GM10248 (cell line): ENCODE data around the gene TBC1D1.

ENCODE experiments used
- CTCF ChIA-PET: fragments of 300-600 bp; sonication (Branson Sonifier 250); formaldehyde crosslinking; extraction: SDS; loops from one replicate; lab custom pipeline; 2021; ENCODE audit warnings: antibody characterized with exemption; lab: Yijun Ruan, JAX
- POLR2A ChIA-PET: fragments of 350-650 bp; sonication (Branson Sonifier 250); formaldehyde crosslinking; extraction: SDS; loops from one replicate; lab custom pipeline; 2020; ENCODE audit warnings: antibody characterized with exemption; lab: Yijun Ruan, JAX
- DNase-seq: peaks from one replicate; pipeline ENCODE4 v3.0.0; 2012; ENCODE audit errors: extremely low spot score
- CTCF ChIP-seq: IDR thresholded peaks from 2 replicates; pipeline ENCODE4 v1.5.1; 2012; ENCODE audit warnings: mild to moderate bottlenecking, low read depth; ENCODE audit errors: extremely low read depth, missing control alignments, control extremely low read depth

TBC1D1 gene

GRCh38 chr4:38140643-38141203 lies 249.8 kb downstream of the TBC1D1 start:
- ChIA-PET POLR2A (no interaction called here), CTCF (interaction anchor here (0.9 to 1.7 kb wide), 3 partner anchors 10 to 39 kb away, joined by 3 to 4 read pairs (median 3); no protein-coding TSS in a partner anchor)
- no peak for DNase-seq
- no peak for TF ChIP-seq CTCF

- no peak for TF ChIP-seq CTCF
- ChIA-PET CTCF (interaction anchor here (1.3 to 1.6 kb wide), 2 partner anchors 8 to 22 kb away, joined by 3 to 11 read pairs; no protein-coding TSS in a partner anchor), POLR2A (interaction anchor here (0.6 kb wide), 1 partner anchor 15 kb away, joined by 3 read pairs; no protein-coding TSS in a partner anchor)
- no peak for DNase-seq
These were observed 251.1 kb downstream of the TBC1D1 start for GRCh38 chr4:38141808-38142500.

DNA sequence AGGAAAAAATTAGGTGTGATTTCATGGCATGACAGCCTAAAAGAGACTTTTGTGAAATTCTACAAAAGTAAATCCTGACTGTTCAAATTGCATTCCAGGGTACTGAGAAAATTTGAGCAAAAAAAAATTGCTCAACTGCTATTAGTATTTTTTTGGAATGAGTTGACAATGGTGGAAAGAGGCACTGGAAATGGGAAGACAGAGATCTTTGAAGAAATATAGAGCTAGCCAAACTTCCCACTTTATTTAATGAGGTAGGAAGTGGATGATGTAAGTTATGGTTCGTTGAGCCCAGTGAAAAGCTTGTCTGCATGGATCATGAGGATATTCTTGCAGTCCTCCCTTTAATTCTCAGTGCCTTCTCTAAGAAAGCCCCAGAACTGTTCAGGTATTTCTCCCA lies 253.1 kb downstream of the TBC1D1 start:
- TF ChIP-seq CTCF = no peak
- no peak for DNase-seq
- ChIA-PET POLR2A (no interaction called here), CTCF (interaction anchor here (1.1 to 3.9 kb wide), 5 partner anchors 9 to 50 kb away, joined by 3 to 15 read pairs (median 3); no protein-coding TSS in a partner anchor)

GRCh38 chr4:38145033-38145678 lies 254.3 kb downstream of the TBC1D1 start:
- ChIA-PET CTCF (interaction anchor here (1.1 to 3.9 kb wide), 5 partner anchors 8 to 51 kb away, joined by 3 to 15 read pairs (median 3); no protein-coding TSS in a partner anchor), POLR2A (no interaction called here)
- no peak for TF ChIP-seq CTCF
- DNase-seq = no peak

DNA sequence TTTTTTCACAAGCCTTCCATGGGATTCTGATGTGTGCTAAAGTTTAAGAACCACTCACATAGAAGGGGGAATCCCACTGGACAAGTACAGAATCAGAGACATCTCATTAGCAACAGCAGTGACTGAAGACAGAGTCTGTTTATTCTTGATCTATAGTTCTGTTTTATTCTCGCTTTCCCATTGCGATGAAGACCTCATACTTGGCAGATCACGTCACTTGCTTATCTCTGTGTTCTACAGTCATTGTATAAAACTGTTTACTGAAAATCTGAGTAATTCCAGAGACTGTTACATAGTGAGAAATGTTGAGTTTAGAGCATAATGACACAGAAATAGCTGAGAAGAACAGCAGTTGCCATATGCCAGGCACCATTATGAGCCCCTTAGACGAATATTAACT lies 254.9 kb downstream of the TBC1D1 start:
- CTCF ChIA-PET = interaction anchor here (1.1 to 3.9 kb wide), 3 partner anchors 10 to 34 kb away, joined by 4 to 15 read pairs (median 15); no protein-coding TSS in a partner anchor
- no peak for TF ChIP-seq CTCF
- POLR2A ChIA-PET = no interaction called here
- no peak for DNase-seq

GRCh38 chr4:38146383-38146782 lies 255.5 kb downstream of the TBC1D1 start:
- POLR2A ChIA-PET = no interaction called here

More at GRCh38 chr4:38146383-38146782, 255.5 kb downstream of the TBC1D1 start:
- no peak for DNase-seq
- CTCF ChIA-PET = interaction anchor here (1.1 to 3.9 kb wide), 4 partner anchors 10 to 33 kb away, joined by 3 to 15 read pairs (median 10); no protein-coding TSS in a partner anchor
- no peak for TF ChIP-seq CTCF
